Adrenal gland (tissue), 5 donors: ENCODE results near the gene SQOR.

Source experiments
- POLR2A ChIP-seq, 2 donors: fragments of 450-650 bp; IDR thresholded peaks; one replicate each; pipeline ENCODE4 v1.6.1; 2017; ENCODE audit warnings: antibody characterized with exemption in 2 of 2, mild to moderate bottlenecking in 2 of 2, moderate library complexity in 1 of 2
- TF ChIP-seq, protein P1 (sequence below), 6 experiments: fragments of 450-650 bp in 4 of 6; fragments of 200-600 bp in 2 of 6; sonication (generic) in 1 of 6; IDR thresholded peaks; 1 replicate in 5 of 6; 2 replicates in 1 of 6; pipeline versions ENCODE4 v1.5.1 to v1.8.0; 2016 to 2021; ENCODE audit warnings: antibody characterized with exemption in 6 of 6, mild to moderate bottlenecking in 2 of 6, moderate library complexity in 1 of 6
- donor health status: DM: no; HTN: no; CAD: no.

DNA sequence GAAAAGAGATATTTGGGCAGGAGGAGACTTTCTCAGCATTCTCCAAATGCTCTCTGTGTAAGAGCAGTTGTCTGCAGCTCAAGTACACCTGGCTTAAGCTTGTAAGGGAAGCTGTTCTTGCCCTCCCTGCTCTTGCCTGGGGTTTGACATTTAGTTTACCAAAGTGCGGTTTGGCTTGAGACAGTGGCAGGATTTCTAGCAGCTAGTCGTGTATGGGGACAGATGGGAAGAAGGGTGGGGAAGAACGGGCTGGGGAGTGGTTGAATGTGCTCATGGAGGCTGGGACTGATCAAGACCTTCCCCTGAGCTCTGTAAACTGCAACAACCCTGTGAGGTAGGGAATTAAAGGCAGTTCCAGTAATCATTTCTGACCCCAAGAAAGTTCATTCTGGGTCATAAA is 39.8 kb downstream of the SQOR start:
- TF ChIP-seq, protein P1, sequence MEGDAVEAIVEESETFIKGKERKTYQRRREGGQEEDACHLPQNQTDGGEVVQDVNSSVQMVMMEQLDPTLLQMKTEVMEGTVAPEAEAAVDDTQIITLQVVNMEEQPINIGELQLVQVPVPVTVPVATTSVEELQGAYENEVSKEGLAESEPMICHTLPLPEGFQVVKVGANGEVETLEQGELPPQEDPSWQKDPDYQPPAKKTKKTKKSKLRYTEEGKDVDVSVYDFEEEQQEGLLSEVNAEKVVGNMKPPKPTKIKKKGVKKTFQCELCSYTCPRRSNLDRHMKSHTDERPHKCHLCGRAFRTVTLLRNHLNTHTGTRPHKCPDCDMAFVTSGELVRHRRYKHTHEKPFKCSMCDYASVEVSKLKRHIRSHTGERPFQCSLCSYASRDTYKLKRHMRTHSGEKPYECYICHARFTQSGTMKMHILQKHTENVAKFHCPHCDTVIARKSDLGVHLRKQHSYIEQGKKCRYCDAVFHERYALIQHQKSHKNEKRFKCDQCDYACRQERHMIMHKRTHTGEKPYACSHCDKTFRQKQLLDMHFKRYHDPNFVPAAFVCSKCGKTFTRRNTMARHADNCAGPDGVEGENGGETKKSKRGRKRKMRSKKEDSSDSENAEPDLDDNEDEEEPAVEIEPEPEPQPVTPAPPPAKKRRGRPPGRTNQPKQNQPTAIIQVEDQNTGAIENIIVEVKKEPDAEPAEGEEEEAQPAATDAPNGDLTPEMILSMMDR (IDR thresholded peaks at IDR 0.05) = no peak
- TF ChIP-seq POLR2A (IDR thresholded peaks at IDR 0.05) = no peak
